NCI-H2227 treated with DMSO at 0.1 percent for 48 hours (cell line): ENCODE measurements around the gene GPRIN2.
"Not testable (repeated sequence)": the region's sequence is repeated elsewhere in the genome, so short reads cannot be mapped to it uniquely, and the experiment has no call there.

Experiments
- DNase-seq: peaks from one replicate; lab custom pipeline; 2025; lab: John Stamatoyannopoulos, UW

Gene GPRIN2

GRCh38 chr10:46518028-46518725 lies 38.3 kb downstream of the GPRIN2 start:
- DNase-seq: no peak

GRCh38 chr10:46517541-46517940 lies 38.9 kb downstream of the GPRIN2 start:
- no peak for DNase-seq

DNA sequence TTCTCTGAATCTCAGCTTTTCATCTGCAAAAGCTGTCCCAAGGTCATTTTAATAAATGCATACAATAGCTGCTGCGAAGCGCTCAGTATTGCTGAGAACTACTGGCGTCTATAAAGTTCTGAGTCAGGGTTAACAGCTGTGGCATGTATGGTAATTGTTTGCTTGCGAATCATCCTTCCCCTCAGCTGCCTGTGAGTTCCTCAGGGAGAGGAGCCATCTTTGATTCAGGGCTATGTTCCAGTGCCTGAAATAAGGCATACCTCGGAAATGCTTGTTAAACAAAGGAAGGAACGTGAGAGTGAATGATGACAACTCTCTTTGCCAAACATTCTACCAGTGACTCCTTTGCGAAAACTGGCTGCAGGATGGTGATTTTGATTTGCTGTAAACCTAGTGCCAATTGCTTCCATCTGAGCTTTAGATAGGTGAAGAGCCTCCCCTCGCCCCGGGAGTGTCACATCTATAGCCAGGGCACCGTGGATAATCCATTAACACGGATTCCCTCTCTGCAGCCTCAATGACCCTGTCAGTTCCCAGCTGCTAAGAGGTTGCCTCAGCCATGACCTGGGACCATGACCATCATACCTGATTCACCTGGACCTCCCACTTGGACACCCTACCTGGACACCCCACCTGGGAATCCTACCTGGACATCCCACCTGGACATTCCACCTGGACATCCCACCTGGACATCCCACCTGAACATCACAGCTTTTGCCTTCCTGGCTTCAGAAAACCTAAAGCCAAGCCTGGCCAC lies 39.6 kb downstream of the GPRIN2 start:
- no peak for DNase-seq

DNA sequence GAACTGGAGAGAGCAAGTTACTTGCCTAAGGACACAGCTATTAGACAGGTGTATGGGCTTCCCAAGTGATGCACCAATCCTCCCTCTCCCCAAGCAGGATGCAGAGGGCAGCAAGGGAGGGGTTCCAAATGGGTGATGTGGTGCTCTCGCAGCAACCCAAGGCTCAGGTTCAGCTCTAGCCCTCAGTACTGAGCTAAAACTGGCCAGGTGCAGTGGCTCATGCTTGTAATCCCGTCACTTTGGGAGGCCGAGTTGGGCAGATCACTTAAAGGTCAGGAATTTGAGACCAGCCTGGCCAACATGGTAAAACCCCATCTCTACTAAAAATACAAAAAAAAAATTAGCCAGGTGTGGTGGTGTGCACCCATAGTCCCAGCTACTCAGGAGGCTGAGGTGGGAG lies 40.7 kb downstream of the GPRIN2 start:
- no peak for DNase-seq

GRCh38 chr10:46515366-46515765 lies 41.1 kb downstream of the GPRIN2 start:
- DNase-seq: no peak

DNA sequence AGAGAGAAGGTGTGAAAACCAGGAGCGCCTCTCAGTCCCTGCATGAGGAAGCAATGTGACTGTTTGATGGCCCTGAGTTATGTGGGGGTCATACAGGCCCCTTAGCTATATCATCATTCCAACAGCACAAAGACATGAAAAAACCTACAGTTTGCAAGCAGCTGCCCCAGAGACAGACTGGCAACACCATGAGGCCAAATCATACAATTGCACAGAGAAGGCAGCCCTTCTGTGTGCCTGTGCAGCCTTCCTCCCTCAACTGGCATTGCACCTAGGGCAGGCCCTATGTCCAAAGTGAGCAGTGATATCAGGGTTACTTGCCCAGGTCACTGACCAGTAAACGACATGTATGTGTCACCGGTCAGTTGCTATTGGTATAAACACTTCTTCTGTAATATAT lies 41.6 kb downstream of the GPRIN2 start:
- no peak for DNase-seq

DNA sequence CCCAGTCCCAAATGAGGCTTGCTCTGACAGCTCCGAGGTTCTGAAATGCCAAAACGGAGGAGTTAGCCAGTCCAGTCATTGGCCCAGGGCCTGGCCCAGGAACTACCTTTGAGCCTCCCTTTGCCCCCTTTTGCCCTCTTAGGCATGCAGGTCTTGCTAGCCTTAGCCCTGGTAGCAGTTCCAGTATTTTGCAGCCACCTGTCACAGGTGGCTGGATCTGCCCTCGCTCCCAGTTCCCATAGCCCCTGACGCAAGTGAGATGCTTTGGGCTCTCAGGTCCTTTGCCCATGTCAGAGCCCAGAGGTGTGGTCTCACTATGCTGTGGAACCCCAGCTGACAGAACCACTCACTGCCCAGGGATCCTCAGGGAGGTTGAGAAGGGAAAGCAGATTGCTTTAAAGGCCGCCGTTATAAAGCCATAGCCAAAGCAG lies 42.0 kb downstream of the GPRIN2 start:
- no peak for DNase-seq

- not testable (repeated sequence) for DNase-seq
Observed at GRCh38 chr10:46513333-46513732, 43.1 kb downstream of the GPRIN2 start.

- DNase-seq: not testable (repeated sequence)
Observed at GRCh38 chr10:46512725-46513124, 43.7 kb downstream of the GPRIN2 start.

- not testable (repeated sequence) for DNase-seq
Observed at GRCh38 chr10:46512002-46512401, 44.5 kb downstream of the GPRIN2 start.
